Bone marrow (tissue), 2 donors: ENCODE measurements around the gene MYO1B.

Experiments used
- DNase-seq, 2 donors: peaks; one replicate each; lab custom pipeline; 2025; lab: John Stamatoyannopoulos, UW

Gene MYO1B

DNA sequence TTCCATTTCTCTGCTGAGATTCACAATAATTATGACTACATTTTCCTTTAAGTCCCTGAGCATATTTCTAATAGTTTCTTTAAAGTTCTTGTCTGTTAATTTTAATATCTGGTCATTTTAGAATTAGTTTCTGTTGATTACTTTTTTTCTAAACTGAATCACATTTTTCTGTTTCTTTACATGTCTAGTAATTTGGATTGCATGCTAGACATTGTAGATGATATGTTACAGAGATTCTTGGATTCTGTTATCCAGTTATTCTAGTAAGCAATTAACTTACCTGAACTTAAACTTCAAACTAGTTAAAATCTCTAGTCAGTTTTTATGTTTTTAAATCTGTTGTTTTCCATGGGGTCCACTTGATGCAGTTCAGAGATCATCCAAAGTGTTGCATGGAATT, 214.0 kb downstream of the MYO1B start:
- no peak for DNase-seq

DNA sequence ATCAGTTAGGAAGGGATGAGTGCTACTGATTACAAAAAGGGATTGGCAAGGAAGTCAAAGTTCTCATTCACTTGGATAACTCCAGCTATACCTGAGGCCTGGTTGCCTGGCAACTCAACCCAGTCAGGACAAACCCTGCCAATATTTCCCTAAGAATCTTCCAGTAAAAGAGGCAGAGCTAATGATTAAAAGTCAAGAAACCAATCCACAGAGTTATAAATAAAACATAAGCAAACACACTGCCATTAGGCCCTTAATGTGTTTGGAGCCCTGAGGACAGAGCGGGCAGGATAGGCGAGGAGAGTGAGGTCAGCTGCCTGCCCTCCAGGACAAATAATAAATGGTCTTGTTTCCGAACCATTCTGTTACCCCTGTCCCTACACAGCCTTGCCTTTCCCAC, 217.2 kb downstream of the MYO1B start:
- DNase-seq = no peak

DNA sequence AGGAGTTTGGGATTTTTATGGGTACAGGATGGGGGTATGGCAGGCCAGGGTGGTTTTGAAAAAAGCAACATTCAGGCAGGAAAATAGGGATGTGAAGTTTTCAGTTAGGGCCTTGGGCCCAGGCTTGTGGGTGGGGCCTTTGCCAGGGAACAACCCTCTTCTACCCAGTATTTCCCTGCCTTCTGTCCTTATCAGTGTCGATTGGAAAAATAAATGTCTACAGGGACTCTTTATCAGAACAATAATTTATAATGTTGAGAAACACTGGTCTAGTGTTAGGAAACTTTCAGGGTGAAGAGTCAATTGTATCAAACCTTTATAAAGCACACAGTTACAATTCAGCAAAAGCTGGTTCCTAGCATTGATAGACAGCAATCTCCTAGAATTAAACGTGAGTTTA, 218.6 kb downstream of the MYO1B start:
- DNase-seq = no peak

- DNase-seq = no peak
These were observed 220.7 kb downstream of the MYO1B start for GRCh38 chr2:191465766-191466420.

DNA sequence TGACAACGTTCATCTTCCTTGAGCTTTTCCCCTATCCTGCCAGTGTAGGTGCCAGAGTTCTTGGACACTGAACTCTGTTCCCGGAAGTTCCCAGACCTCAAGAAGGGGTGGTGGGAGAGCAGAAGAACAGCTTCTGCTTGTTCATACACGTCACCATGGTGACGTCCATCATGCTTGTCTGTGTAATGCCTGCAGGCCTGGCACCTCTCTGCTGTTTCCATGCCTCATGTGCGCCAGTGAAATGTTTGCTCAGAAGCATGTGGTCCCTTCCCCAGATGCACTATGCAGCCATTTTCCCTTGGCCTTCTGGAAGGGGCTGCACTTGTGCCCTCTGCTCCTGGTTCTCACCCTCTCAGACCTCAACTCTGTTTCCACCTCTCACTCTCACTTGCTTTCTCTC, 221.9 kb downstream of the MYO1B start:
- no peak for DNase-seq

DNA sequence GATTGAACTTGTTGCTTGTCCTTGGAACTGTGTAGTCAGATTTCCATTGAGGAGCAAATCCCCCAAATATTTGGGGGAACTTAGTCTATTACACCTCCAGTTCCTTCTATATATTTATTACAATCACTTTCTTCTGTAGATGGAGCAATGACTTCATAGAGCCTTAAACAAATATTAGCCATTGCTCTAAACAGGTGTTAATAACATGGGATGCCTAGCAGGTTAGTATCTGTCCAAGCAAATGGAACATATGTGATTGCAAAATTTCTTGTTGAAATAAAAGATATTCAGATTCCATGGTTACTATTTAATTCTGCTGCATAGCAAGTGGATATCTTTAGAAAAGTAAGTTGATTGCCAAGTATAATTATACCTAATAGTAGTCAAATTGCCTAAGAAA, 225.1 kb downstream of the MYO1B start:
- DNase-seq = no peak

GRCh38 chr2:191474464-191474863, 229.3 kb downstream of the MYO1B start:
- DNase-seq = no peak
